ENCODE data around the gene MACROH2A2.

- TF ChIP-seq KDM1A (IDR thresholded peaks at IDR 0.05; ENCODE audit: borderline replicate concordance) (no peak), JUNB (IDR thresholded peaks at IDR 0.05) (no peak), ZNF592 (IDR thresholded peaks at IDR 0.05) (no peak), RAD21 (IDR thresholded peaks at IDR 0.05; ENCODE audit: insufficient read depth, low read depth, low read length) (no peak), EGR1 (IDR thresholded peaks at IDR 0.05; ENCODE audit: borderline replicate concordance in 1 of 2, low read depth in 2 of 2, low read length in 2 of 2) (no peak), ETV6 (conservative IDR thresholded peaks at IDR 0.05 in 1 of 2, IDR thresholded peaks at IDR 0.05 in 1 of 2; ENCODE audit: borderline replicate concordance in 1 of 2, low read depth in 1 of 2) (no peak)
- TF ChIP-seq, protein P1, sequence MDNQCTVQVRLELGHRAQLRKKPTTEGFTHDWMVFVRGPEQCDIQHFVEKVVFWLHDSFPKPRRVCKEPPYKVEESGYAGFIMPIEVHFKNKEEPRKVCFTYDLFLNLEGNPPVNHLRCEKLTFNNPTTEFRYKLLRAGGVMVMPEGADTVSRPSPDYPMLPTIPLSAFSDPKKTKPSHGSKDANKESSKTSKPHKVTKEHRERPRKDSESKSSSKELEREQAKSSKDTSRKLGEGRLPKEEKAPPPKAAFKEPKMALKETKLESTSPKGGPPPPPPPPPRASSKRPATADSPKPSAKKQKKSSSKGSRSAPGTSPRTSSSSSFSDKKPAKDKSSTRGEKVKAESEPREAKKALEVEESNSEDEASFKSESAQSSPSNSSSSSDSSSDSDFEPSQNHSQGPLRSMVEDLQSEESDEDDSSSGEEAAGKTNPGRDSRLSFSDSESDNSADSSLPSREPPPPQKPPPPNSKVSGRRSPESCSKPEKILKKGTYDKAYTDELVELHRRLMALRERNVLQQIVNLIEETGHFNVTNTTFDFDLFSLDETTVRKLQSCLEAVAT (IDR thresholded peaks at IDR 0.05) = no peak
- TF ChIP-seq, protein P2, sequence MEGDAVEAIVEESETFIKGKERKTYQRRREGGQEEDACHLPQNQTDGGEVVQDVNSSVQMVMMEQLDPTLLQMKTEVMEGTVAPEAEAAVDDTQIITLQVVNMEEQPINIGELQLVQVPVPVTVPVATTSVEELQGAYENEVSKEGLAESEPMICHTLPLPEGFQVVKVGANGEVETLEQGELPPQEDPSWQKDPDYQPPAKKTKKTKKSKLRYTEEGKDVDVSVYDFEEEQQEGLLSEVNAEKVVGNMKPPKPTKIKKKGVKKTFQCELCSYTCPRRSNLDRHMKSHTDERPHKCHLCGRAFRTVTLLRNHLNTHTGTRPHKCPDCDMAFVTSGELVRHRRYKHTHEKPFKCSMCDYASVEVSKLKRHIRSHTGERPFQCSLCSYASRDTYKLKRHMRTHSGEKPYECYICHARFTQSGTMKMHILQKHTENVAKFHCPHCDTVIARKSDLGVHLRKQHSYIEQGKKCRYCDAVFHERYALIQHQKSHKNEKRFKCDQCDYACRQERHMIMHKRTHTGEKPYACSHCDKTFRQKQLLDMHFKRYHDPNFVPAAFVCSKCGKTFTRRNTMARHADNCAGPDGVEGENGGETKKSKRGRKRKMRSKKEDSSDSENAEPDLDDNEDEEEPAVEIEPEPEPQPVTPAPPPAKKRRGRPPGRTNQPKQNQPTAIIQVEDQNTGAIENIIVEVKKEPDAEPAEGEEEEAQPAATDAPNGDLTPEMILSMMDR (IDR thresholded peaks at IDR 0.05 in 2 of 3, conservative IDR thresholded peaks at IDR 0.05 in 1 of 3; ENCODE audit: control insufficient read depth in 2 of 3, extremely low read depth in 1 of 3, insufficient read depth in 1 of 3, low read depth in 3 of 3, low read length in 3 of 3) = no peak
Measured at GRCh38 chr10:70118196-70118595, 65.5 kb downstream of the MACROH2A2 start.

Data from GM12878 (cell line).